GM18511 (cell line): ENCODE data around the gene QRICH2.
A peak's percentile ranks its signal among the peaks of the same experiment; 100 is the strongest.
"Not testable (repeated sequence)": the region's sequence is repeated elsewhere in the genome, so short reads cannot be mapped to it uniquely, and the experiment has no call there.

Experiments
- ATAC-seq: cut with Tn5 transposase; IDR thresholded peaks from one replicate; pipeline ENCODE4 v1.9.1; 2021; ENCODE audit warnings: mild to moderate bottlenecking, moderate library complexity; ENCODE audit not compliant: unreplicated experiment

QRICH2 gene

GRCh38 chr17:76250141-76250540 is 57.9 kb downstream of the QRICH2 start:
- no peak for ATAC-seq

- no peak for ATAC-seq
Measured at GRCh38 chr17:76248013-76248782, 59.9 kb downstream of the QRICH2 start.

GRCh38 chr17:76247304-76247703 is 60.8 kb downstream of the QRICH2 start:
- no peak for ATAC-seq

- ATAC-seq, result peak; percentile 97
Measured at GRCh38 chr17:76246080-76247066, 61.7 kb downstream of the QRICH2 start.

- ATAC-seq, result not testable (repeated sequence)
Measured at GRCh38 chr17:76244721-76245120, 63.4 kb downstream of the QRICH2 start.

GRCh38 chr17:76243826-76244679 is 64.0 kb downstream of the QRICH2 start:
- no peak for ATAC-seq

GRCh38 chr17:76241691-76242255 is 66.3 kb downstream of the QRICH2 start:
- ATAC-seq, result no peak

GRCh38 chr17:76241204-76241538 is 66.9 kb downstream of the QRICH2 start:
- peak; percentile 6 for ATAC-seq

- peak; percentile 69 for ATAC-seq
Measured at GRCh38 chr17:76240461-76241203, 67.4 kb downstream of the QRICH2 start, which contains the start of gene RNF157. TSS of gene RNF157 (minus strand) at chr17:76240493. CDS start at chr17:76240240, 253 bp downstream.

- ATAC-seq, result peak; percentile 20
Measured at GRCh38 chr17:76239538-76240274, 68.4 kb downstream of the QRICH2 start.

GRCh38 chr17:76238847-76239537 is 69.1 kb downstream of the QRICH2 start:
- no peak for ATAC-seq

GRCh38 chr17:76237859-76238313 is 70.2 kb downstream of the QRICH2 start:
- ATAC-seq, result no peak

GRCh38 chr17:76236603-76237002 is 71.5 kb downstream of the QRICH2 start:
- ATAC-seq, result no peak

- ATAC-seq, result no peak
Measured at GRCh38 chr17:76235883-76236282, 72.2 kb downstream of the QRICH2 start.

- no peak for ATAC-seq
Measured at GRCh38 chr17:76234354-76234679, 73.8 kb downstream of the QRICH2 start.

GRCh38 chr17:76233588-76234353 is 74.3 kb downstream of the QRICH2 start:
- no peak for ATAC-seq

GRCh38 chr17:76232342-76232741 is 75.7 kb downstream of the QRICH2 start:
- no peak for ATAC-seq

GRCh38 chr17:76226749-76227148 is 81.3 kb downstream of the QRICH2 start:
- ATAC-seq, result not testable (repeated sequence)
